Stimulated activated CD4-positive, alpha-beta T cell treated with anti-CD3 and anti-CD28 coated beads, TNF-alpha, amount 100 ng/mL, for 1 hour (primary cell): ENCODE measurements around the gene OPCML.

Source experiments
- DNase-seq, 3 donors: peaks; one replicate each; pipeline ENCODE4 v3.0.0-alpha.2; 2020; ENCODE audit warnings: low read depth in 3 of 3, low spot score in 1 of 3

Gene OPCML

DNA sequence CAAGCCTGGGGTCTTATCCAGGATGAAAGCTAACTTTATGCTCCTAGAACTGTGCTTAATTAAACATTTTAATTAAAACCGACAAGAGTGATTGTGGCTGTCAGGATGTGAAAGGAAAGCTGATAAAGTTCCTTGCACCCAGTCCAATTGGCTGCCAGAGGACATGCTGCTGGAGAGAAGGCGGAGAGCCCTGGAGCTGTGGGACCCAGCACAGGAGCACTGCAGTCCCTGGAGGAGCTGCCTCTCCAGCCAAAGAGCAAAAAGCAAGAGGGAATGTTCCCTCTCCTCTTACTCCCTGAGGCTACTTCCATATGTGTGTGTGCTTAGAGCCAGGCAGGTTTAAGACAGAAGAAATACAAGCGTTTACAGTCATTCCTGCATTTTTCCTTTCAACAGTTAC lies 118.6 kb downstream of the OPCML start:
- no peak for DNase-seq

DNA sequence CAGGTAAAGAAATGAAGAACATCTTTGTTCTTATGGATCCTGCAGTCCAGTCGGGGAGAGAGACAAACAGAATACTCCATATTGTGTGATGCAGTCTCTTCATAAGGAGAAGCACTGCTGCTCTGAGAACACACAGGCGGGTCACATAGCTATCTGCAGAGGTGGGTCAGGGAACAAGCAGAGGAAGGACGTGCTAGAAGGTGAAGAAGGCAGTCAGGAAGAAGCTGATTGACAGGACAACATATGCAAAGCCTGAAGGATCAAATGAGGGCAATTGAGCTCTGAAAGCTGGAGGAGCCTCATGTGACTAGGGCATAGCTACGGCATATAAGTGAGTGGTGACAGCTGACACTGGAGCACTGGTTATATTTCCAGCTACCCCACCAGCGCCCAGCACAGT lies 122.5 kb downstream of the OPCML start:
- no peak for DNase-seq

DNA sequence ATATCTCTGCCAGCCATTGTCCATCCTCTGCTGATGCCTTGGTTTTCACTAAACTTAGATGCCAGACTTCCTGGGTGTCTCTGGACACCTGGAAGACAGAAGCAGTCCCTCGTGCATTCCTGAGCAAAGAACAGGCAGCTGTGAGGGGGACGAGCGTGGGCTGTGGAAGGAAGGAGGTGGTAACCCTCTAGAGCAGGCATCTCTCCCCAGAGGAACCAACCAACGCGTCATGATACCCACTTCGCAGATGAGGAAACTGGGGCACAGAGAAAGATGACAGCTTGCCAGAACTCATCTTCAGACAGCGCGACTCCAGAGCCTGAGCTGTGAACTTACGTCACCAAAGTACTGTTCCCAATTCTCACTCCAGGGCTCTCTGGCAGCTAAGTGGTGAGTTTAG lies 123.4 kb downstream of the OPCML start:
- no peak for DNase-seq

DNA sequence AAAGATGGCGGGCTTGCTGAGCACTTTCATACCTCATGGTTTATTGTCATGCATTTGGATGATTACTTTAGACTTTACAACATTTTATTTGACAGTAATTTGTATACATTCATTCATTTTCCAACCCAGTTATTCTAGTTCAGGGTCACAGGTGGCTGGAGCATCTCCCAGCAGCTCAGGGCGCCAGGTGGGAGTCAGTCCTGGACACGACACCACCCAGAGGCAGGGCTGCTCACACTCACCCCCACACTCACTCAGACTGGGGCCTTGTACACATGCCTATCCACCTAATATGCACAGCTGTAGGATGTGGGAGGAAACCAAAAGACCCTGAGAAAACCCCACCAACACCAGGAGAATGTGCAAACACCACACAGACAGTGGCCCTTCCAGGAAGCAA lies 123.9 kb downstream of the OPCML start:
- no peak for DNase-seq

DNA sequence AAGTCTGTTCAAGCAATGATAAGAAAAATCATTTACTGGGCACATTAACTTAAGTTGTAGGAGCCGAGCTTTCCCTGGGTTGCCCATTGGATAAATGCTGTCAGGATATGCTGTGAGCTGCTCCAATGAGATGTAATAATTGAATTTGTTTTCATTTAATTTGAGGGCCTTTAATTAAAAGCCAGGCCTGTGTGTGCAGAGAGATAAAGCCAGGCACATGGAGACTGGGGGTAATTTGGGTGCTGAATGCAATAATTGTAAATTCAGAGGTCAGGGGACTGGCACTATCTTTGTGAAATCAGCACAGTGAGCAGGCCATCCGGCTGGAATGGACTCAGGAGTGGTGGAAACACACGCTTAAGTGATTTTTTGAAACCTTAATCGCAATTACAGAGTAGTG lies 125.8 kb downstream of the OPCML start:
- DNase-seq = no peak

DNA sequence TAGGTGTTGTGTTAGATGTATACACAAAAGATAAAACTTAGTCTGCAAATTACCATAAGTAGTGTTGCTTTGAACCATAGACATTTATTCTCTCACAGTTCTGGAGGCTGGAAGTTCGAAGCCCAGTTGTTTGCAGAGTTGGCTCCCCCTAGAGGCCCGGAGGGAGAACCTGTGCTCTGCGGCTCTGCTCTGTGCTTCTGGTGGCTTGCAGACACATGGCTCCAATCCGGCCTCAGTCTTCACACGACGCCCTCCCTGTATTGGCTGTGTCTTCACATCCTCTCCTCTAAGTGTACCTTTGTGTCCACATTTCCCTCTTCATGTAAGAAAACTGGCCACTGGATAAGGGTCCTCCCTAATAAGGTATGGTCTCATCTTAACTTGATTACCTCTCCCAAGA lies 128.4 kb downstream of the OPCML start:
- DNase-seq = no peak

DNA sequence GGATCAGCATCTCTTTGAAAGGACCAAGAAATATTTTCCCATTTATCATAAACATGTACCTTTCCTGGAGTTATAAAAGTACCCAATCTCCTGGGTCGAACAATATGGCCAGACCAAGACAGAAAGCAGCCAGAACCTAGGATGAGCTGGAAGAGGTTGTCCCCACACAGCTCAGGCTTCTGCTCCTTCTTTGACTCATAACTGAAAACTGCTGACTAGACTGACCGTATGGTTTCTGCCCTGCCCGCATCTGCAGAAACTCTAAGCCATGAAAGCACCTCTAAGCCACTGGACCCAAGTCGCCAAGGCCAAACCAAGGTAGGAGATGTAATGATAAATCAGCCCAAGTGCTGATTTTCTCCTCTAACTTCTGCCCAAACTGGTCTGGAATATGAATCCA lies 129.8 kb downstream of the OPCML start:
- DNase-seq = no peak

DNA sequence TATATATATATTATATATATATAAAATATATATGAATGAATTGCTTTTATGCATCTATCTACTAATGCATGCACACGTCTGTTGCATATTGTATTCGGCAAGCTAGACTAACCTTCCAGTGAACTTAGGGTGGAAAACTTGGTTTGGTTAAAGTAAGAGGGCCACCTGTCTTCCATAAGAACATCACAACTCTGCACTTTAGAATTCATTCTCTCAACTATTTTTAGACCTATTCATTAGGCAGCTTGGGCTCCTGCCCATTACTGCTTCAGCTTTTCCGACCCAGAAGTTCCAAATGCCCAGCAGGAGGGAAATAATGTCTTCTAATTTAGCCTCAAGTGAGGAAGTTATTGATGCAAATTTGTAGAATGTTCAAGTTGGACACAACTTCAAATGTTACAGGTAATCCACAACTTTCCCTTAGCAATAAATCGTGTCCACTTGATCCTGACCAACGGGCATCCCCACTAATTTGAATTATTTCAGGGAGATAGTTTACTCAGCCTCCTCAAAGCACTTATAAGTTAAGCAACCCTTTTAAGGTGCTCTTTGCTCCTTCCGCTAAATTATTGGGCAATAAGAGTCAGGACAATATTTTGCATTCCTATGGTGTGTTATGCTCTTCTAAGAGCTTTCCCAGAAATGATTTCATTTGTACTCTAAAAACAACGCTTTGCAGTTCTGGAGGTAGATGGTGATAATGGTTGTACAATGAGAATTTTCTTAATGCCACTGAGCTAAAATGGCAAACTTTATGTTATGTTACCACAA lies 132.3 kb downstream of the OPCML start:
- DNase-seq = no peak

DNA sequence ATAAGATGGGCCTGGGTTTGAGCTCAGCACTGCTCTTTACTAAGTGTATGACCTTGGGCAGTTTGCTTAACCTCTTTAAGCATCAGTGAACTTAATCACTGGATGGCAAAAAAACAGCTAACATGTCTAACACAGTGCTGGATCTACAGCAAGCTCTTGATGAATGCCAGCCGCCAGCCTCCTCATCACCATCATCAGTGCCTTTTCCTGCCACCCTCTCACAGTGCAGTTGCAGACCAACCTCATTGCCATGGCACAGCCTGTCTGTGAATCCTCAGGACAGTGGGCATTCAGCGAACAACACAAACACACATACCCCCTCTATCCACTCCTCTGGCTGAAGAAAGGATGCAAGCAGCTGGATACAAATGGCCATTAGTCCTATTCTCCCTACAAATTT lies 133.0 kb downstream of the OPCML start:
- DNase-seq = no peak

DNA sequence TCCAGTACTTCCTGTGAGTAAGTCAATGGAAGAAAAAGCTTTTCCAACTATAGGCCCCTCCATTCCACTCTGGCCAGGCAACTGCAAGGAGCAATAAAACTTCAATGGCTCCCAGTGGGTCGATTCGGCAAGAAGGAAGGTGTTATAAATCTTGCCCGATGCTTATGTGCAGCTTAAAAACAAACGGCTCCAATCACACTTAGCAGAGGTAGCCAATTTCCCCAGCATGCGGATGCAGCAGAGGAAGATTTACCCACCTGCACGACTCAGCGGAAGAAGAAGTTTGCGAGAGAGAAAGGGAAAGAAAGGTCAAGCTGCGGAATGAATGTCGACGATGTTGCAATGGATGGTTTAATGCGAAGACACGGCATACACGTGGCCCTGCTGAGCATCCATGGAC lies 141.5 kb downstream of the OPCML start:
- no peak for DNase-seq

DNA sequence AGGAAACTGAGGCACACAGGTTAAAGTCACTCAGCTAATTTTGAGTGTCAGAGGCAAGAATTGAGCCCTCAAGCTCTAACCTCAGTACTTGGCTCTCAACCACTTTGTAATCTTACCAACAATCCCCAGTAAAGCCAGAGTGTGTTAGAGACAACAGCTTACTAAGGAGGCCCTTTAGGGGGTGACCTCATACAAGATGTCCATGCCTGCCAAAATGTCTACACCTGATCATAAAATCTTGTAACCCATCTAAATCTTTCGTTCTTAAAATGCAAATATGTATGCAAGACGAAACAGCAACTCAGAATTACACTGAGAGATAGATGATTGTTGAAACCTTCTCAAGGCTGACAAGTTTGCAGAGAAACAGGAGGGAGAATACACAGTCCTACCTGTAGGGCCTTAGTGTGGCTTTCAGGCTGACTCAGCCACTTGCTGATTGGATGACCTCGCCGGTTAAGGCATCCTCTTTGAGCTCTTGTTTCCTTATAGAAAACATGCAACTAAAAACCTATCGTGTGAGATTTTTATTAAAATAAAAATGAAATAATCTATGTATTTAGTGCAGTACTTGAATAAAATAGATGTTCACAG lies 143.2 kb downstream of the OPCML start:
- no peak for DNase-seq

DNA sequence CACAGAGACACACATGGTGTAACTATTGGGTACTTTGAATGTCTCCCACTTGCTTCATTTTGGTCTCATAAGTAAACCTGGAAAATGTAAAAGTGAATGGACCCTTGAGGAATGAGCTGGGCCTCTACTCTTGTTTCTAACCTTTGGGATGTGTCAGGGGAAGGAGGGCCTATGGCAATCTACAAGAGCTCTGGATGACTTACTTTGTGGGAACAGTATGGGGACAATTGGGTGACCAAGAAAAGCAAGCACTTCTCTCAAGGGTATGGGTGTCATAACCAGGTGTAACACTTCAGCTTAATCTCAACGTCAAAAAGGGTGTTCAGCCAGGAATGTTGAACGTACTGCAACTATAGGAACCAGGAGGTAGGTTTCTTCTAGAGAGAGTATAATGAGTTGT lies 144.0 kb downstream of the OPCML start:
- DNase-seq = no peak

DNA sequence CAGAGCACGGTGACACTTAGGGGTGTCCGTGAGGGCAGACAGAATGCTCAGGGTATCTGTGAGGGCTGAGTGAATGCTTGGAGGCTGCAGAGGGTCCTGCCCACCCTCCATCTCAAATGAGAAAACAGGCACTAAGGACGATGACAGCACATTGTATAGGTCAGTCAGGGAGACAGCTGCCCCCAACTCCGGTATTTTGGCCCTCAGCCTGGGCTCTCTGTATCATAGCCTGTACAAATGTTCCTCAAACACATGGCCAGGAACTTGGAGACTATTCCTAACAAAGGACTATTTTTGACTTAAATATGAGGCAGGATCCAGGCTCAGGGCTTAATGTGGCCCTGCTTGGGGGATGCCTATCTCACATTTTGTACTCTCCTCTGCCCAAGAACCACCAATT lies 145.4 kb downstream of the OPCML start:
- no peak for DNase-seq

DNA sequence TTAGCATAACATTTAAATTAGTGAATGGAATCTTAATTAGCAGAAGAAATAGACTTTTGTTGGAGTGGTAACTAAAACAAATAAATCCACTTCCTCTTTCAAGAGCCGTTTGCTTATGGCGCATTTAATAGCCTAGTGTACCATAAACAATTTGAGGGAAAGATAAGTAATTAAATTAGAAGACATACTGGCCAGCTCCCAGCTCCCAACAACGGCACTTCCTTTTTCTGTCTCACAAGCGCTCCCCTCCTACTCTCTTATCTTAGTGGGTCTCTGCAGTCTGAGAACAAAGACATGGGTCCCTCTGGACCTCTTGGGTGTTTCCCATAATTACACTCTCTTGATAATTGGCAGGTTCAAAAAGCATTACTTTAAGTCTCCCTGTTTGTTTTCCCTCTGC lies 146.0 kb downstream of the OPCML start:
- DNase-seq = no peak

DNA sequence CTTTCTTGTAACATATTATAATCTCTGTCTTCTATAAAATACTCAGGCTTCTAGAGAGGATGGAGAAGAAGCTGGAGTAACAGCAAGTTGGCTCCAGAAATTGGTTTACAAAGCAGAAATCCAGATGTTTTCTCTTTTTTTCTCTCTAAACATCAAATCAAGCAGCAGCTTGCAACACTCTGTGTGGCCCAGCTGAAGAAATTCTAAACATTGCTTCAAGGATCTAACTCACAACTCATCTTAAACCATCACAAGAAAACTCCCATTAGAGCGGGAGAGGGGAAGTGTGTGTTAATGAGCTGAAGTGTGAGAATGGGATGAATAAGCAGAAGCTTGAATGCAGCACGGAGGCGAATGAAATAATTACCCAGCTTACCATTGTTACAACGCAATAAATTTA lies 146.5 kb downstream of the OPCML start:
- DNase-seq = no peak

DNA sequence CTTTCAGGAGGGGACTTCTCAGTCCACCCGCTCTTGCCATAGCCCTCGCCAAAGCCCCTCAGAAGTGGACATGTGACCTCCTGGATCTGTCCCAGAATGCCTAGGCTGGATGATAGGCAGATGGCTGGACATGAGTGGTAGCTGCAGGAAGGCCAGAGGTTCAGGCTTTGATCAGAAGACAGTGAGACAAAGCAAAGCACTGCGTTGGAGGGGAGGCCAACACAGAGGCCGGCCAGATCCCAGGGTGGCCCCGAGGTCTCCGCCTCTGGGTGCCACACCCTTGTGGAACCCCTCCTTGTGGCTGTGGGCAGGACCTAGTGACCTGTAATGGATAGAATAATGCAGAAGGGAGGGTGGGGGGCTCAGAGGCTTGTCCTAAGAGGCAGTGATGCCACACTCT lies 147.6 kb downstream of the OPCML start:
- DNase-seq = no peak

DNA sequence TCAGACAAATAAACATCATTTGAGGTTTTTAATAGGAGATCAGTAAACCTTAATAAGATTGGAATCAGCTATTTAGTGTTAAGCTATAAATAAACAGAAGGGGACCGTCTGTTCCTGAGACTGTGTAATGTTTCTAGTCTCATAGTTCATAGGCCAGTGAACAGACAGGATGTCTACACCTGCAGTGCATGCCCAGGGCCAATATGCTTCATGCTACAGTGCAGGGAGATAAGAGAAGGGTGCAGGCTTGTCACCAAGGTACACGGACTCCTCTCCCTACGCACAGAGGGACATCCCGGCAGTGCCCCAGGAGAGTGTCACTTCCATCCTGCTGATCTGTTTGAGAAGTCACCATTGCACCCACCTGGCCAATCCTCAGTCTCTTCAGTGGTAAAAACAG lies 148.6 kb downstream of the OPCML start:
- DNase-seq = no peak

DNA sequence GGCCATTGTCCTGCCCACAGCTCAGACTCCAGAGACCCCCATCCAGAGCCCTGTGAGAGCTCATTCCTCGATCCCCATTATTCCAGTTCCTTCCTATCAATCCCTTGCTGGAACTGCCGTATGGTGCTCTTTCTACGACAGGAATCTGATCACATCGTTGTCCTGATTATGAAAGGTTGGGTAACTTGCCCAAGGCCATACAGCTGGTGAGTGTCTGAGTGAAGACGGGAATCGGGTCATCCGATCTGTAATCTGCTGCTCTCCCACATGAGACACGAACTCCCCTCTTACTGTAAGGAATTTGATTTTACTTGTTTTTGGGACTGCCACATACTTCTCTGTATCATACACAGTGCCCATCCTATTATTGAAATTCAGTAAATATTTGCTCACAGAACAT lies 149.1 kb downstream of the OPCML start:
- DNase-seq = no peak

DNA sequence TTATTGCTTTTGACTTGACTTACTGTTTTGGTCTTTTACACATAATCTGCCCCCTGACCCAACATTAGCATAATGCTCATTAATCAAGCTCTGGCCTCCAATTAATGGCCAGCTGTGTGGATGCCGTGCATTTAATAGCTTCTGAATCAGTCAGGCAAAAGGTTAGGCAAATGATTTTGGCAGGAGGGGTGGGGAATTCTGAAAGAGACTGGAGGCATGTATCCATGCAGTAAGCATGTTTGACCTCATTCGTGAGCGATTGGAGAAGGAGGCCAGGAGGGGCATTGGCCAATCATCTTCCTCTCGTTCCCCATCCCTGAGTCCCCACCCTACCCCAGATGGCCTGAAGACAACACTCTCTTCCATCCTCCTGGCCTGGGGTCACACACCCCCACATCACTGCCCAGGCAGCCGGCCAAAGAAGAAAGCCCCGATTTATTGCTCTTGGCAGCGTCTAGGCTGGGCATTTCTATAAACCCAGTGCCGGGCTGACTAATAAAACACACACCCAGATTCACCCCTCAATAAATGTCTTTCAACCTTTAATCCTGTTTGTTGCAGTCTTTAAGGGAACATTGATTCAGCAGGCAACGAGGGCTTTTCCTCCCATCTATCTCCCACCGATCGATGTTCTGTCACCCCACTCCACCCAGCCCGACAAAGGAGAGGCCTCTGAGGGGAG lies 150.0 kb downstream of the OPCML start:
- no peak for DNase-seq

DNA sequence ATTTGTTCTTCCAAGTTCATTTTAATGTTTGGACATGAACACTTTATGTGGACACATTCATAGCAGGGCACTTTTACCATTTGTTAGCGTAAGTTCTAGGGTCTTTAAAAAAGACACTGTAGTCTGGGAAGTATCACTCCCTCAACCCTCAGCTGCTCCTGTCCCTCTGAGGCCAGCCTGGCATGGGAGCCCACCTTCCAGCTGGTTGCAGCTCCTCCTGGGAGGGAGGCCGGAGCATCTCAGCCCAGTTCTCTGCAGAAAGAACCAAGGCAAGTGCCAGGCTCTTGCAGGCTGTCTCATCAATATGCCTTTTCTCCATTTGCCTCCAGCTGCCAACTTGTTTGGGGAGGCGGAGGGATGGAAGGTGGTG lies 150.6 kb downstream of the OPCML start:
- DNase-seq = no peak

DNA sequence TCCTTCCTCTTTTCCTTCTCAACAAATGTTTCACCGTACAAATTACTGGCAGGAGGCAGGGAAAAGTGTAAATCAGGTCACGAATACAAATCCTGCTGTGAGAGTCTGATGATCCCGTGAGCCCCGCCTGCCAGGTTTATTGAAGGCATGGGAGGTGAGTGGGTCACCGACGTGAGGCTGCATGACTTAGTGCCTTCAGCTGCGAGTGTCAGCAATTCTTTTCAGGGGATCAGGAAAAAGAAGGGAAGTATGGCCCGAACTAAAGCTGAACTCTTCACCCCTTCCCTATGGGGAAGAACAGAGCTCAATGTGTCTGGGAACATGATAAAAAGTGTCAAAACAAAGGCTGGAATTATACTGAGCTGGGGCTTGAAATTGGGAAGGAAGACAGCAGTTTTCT lies 166.2 kb downstream of the OPCML start:
- no peak for DNase-seq

DNA sequence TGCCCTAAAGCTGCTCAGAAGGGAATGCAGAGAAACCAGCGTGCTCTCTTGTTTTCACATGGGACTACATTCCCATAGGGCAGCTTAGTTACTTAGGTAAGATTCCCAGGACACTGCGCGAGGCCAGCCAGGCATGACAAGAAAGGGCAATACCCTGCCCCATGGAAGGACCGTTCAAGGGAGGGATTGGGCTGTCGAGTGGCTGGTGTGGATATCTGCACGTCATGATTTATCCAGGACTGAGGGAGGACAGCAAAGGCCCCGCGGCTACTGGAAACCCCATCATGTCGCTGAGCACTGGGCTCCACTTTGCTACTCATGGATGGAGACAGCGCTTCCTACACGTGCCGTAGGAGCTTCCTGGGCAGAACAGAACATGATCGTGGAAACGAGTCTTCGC lies 169.4 kb downstream of the OPCML start:
- DNase-seq = no peak

DNA sequence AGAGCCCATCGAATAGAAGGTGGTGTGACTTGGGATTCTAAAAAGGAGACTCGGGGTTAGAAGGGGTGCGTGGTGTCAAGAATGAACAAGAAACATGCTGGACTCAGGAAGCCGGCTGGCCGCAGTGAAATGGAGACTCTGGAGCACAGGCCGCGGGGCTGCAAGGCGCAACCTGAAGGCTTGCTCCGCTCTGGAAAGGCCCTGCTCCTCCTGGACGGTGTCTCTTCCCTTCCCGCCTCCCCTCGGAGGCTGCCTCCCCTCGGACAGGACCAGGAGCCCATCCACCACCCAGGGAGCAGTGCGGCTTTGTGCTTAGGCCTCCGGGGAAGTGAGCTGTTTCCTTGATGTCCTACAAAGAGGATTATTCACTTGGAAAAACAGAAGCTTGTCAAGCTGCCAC lies 170.1 kb downstream of the OPCML start:
- DNase-seq = no peak
